Endothelial cell of umbilical vein (primary cell): ENCODE data around the gene SGCD.

Experiments used
- EZH2 ChIP-seq: IDR thresholded peaks from 2 replicates; pipeline ENCODE4 v1.6.1; 2012; ENCODE audit warnings: borderline replicate concordance, low read depth, mild to moderate bottlenecking, moderate library complexity, low read length, inconsistent platforms; ENCODE audit not compliant: severe bottlenecking
- MYC ChIP-seq: IDR thresholded peaks from one replicate; pipeline ENCODE4 v1.6.1; 2011; ENCODE audit warnings: mild to moderate bottlenecking, low read depth, low read length
- POLR2A ChIP-seq: IDR thresholded peaks from 2 replicates; pipeline ENCODE4 v1.6.1; 2012; ENCODE audit warnings: low read depth, mild to moderate bottlenecking, control low read depth, low read length
- TF ChIP-seq, protein P1 (sequence below), 2 donors: IDR thresholded peaks; 1 replicate in 1 of 2; 2 replicates in 1 of 2; pipeline ENCODE4 v1.5.1; 2011; ENCODE audit warnings: low read length in 2 of 2, mild to moderate bottlenecking in 2 of 2, moderate library complexity in 2 of 2, control low read depth in 1 of 2, inconsistent platforms in 1 of 2, low read depth in 1 of 2; ENCODE audit not compliant: insufficient read depth in 1 of 2; ENCODE audit errors: extremely low read depth in 1 of 2

DNA sequence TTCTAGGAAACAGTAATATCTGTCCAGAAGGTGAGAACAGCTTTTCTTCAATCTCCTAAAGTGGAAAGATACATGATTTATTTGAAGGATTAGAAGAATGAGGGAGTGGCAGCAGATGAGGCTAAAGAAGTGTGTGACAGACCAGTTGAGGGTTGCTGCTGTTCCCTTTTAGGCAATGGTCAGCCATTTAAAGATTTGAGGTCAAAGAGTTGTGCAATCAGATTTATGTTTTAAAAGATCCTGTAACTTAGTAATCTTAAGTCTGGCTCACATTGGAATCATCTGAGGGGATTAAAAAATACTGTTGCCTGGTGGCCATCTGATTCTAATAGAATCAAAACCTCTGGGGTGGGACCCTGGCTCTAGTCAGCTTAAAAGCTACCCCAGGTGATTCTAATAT, 4.3 kb upstream of the SGCD start:
- no peak for TF ChIP-seq MYC
- TF ChIP-seq, protein P1, sequence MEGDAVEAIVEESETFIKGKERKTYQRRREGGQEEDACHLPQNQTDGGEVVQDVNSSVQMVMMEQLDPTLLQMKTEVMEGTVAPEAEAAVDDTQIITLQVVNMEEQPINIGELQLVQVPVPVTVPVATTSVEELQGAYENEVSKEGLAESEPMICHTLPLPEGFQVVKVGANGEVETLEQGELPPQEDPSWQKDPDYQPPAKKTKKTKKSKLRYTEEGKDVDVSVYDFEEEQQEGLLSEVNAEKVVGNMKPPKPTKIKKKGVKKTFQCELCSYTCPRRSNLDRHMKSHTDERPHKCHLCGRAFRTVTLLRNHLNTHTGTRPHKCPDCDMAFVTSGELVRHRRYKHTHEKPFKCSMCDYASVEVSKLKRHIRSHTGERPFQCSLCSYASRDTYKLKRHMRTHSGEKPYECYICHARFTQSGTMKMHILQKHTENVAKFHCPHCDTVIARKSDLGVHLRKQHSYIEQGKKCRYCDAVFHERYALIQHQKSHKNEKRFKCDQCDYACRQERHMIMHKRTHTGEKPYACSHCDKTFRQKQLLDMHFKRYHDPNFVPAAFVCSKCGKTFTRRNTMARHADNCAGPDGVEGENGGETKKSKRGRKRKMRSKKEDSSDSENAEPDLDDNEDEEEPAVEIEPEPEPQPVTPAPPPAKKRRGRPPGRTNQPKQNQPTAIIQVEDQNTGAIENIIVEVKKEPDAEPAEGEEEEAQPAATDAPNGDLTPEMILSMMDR (IDR thresholded peaks at IDR 0.05; ENCODE audit: extremely low read depth in 1 of 2, insufficient read depth in 1 of 2, low read depth in 1 of 2, low read length in 2 of 2), result no peak
- no peak for TF ChIP-seq POLR2A
- no peak for TF ChIP-seq EZH2
